Measurements from ENCODE around the gene SYT1. TPM values are rescaled to one million over a fixed set of nuclear protein-coding genes. Genes with fewer than 3 reads are reported as not detected.

Gene SYT1
- polyA plus RNA-seq, 1 experiment: 6.8 TPM

DNA sequence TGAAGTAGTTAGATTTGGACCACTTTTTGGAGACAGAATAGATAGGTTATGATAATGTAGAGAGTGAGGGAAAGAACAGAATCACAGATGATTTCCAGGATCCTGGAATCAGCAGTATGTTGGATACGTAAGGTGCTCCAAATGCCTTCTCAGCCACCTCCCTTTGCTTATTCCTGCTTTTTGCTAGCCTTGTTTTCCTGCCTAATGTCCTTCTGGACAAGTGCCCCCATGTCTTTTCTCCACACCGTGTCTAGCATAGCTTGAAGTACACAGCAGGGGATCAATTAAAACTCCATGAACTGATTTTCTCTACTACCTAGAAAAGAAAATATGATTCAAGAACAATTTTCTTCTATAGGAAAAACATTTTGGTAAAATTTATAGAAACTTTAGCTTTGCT, 144.0 kb downstream of the SYT1 start:
- CTCF ChIA-PET: interaction anchor here (1.5 to 1.6 kb wide), 2 partner anchors 336 to 827 kb away, joined by 3 read pairs; no protein-coding TSS in a partner anchor
- no peak overlapping the region for H3K4me3 ChIP-seq (ENCODE audit: low read depth, low read length)

DNA sequence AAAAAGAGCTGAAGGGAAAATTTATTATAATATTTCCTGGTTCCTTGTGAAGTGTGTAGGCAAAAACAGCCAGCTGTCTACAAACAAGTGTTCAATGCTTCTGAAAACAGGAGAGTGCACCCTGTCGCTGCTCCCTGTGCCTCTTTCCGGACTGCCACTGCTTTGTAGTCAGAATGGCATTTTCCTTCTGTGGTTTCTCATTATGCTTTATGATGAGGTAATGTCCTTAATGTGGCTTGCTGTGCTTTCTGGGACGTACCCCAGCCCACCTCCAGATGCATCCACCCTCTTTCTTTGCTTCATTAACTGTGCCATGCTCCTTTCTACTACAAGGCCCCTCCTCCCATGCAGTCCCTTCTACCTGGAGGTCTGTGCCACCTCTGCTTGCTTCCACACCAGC, 148.1 kb downstream of the SYT1 start:
- Histone ChIP-seq H3K4me3 (ENCODE audit: low read depth, low read length) (no peak overlapping the region), H3K9me3 (ENCODE audit: control insufficient read depth, insufficient read depth, low read length) (no peaks in the 10 kb centered on the region), H3K27me3 (ENCODE audit: control insufficient read depth, insufficient read depth, low read length) (no peaks in the 10 kb centered on the region), H3K27ac (ENCODE audit: low read depth, low read length) (no peak overlapping the region)
- ChIA-PET POLR2A (no interaction called here), CTCF (no interaction called here)
- TF ChIP-seq, protein P1, sequence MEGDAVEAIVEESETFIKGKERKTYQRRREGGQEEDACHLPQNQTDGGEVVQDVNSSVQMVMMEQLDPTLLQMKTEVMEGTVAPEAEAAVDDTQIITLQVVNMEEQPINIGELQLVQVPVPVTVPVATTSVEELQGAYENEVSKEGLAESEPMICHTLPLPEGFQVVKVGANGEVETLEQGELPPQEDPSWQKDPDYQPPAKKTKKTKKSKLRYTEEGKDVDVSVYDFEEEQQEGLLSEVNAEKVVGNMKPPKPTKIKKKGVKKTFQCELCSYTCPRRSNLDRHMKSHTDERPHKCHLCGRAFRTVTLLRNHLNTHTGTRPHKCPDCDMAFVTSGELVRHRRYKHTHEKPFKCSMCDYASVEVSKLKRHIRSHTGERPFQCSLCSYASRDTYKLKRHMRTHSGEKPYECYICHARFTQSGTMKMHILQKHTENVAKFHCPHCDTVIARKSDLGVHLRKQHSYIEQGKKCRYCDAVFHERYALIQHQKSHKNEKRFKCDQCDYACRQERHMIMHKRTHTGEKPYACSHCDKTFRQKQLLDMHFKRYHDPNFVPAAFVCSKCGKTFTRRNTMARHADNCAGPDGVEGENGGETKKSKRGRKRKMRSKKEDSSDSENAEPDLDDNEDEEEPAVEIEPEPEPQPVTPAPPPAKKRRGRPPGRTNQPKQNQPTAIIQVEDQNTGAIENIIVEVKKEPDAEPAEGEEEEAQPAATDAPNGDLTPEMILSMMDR (IDR thresholded peaks at IDR 0.05; ENCODE audit: low read depth, low read length): no peak
- DNase-seq (ENCODE audit: low read depth, low spot score): no peak

More for the DNA sequence above, 144.0 kb downstream of the SYT1 start:
- Histone ChIP-seq H3K27me3 (ENCODE audit: control insufficient read depth, insufficient read depth, low read length) (no peaks in the 10 kb centered on the region), H3K27ac (ENCODE audit: low read depth, low read length) (no peak overlapping the region), H3K9me3 (ENCODE audit: control insufficient read depth, insufficient read depth, low read length) (no peaks in the 10 kb centered on the region)
- DNase-seq (ENCODE audit: low read depth, low spot score): no peak
- TF ChIP-seq, protein P1 (IDR thresholded peaks at IDR 0.05; ENCODE audit: low read depth, low read length): no peak
- POLR2A ChIA-PET: no interaction called here

DNA sequence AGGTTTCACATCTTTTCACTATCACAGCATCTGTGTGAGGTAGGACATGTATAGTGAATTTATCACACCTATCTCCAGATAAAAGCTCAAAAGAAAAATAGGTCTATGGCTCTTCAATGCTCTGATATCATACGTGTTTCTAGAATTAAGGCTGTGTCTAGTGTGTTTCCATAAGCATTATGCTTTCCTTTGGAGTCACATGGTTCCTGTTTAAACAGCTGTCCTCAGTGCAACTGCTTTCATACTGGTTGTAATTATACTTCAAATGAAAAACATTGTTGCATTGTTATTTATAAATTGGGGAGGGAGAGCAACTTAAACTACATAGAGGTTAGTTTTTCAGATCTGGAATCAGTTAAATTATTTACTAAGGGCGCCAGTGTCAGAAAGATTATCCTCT, 151.6 kb downstream of the SYT1 start:
- POLR2A ChIA-PET: no interaction called here

DNA sequence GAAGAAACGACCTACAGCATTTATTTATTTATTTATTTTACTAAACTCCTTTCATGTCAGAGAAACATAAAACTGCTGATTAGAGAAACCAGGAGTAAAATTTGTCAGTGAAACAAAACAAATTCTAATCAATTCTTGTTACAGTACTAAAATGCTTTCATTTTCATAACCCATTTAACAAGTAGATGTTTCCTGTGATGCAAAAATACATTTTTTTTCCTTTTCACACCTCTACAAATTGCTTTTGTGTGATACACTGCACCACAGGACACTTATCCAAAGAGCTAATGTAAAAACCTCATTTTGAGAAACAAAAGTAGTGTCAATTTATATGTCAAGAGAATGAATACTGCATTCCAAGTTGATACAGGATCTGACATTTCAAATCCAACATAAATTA, 155.1 kb downstream of the SYT1 start:
- no peak overlapping the region for H3K27ac ChIP-seq (ENCODE audit: low read depth, low read length)
- DNase-seq (ENCODE audit: low read depth, low spot score): no peak
- ChIA-PET POLR2A (no interaction called here), CTCF (interaction anchor here (0.7 to 0.9 kb wide), 2 partner anchors 18 to 355 kb away, joined by 3 read pairs; no protein-coding TSS in a partner anchor)
- TF ChIP-seq, protein P1 (IDR thresholded peaks at IDR 0.05; ENCODE audit: low read depth, low read length): no peak
- no peak overlapping the region for H3K4me3 ChIP-seq (ENCODE audit: low read depth, low read length)
- H3K27me3 ChIP-seq (ENCODE audit: control insufficient read depth, insufficient read depth, low read length): no peaks in the 10 kb centered on the region
- no peaks in the 10 kb centered on the region for H3K9me3 ChIP-seq (ENCODE audit: control insufficient read depth, insufficient read depth, low read length)

More for the DNA sequence above, 151.6 kb downstream of the SYT1 start:
- no peaks in the 10 kb centered on the region for H3K27me3 ChIP-seq (ENCODE audit: control insufficient read depth, insufficient read depth, low read length)
- H3K27ac ChIP-seq (ENCODE audit: low read depth, low read length): no peak overlapping the region
- no peaks in the 10 kb centered on the region for H3K9me3 ChIP-seq (ENCODE audit: control insufficient read depth, insufficient read depth, low read length)
- TF ChIP-seq, protein P1 (IDR thresholded peaks at IDR 0.05; ENCODE audit: low read depth, low read length): no peak
- CTCF ChIA-PET: no interaction called here
- no peak for DNase-seq (ENCODE audit: low read depth, low spot score)
- H3K4me3 ChIP-seq (ENCODE audit: low read depth, low read length): no peak overlapping the region

DNA sequence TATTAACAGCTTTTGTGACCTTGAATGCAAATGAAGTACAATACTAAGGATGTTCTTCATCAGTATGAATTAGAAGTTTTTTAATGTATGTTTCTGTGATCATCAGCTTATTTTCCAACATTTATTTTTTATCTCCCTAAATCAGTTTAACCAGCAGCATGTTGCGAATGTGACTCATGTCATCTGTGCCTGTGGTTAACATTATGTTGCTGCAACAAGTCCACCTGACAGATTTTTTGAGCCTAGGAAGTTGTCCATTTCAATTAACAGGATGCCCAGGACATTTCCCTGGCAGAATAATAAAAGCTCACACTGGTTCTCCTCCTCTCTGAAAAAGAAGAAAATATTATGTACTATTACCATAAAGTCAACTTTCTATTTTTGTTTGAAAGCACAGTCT, 155.5 kb downstream of the SYT1 start:
- Histone ChIP-seq H3K27ac (ENCODE audit: low read depth, low read length) (no peak overlapping the region), H3K9me3 (ENCODE audit: control insufficient read depth, insufficient read depth, low read length) (no peaks in the 10 kb centered on the region), H3K27me3 (ENCODE audit: control insufficient read depth, insufficient read depth, low read length) (no peaks in the 10 kb centered on the region), H3K4me3 (ENCODE audit: low read depth, low read length) (no peak overlapping the region)
- DNase-seq (ENCODE audit: low read depth, low spot score): no peak
- TF ChIP-seq, protein P1 (IDR thresholded peaks at IDR 0.05; ENCODE audit: low read depth, low read length): no peak
- POLR2A ChIA-PET: no interaction called here
- CTCF ChIA-PET: interaction anchor here (0.7 to 0.9 kb wide), 2 partner anchors 18 to 355 kb away, joined by 3 read pairs; no protein-coding TSS in a partner anchor
